PC-9 (cell line): ENCODE data around the gene KLHL25. TPM values are rescaled to one million over a fixed set of nuclear protein-coding genes. Genes with fewer than 3 reads are reported as not detected.

Source experiments
- BruUV-seq: library from RNA; stranded (reverse); fragments of 400-500 nt; replicated peaks from 2 replicates; lab custom pipeline; 2021; lab: Mats Ljungman, UMichigan
- CTCF ChIA-PET: fragments of 300-600 bp; sonication (Branson Sonifier 250); formaldehyde crosslinking; loops from one replicate; lab custom pipeline; 2022; ENCODE audit warnings: antibody characterized with exemption; lab: Charles Lee
- POLR2A ChIA-PET: fragments of 300-600 bp; sonication (Branson Sonifier 250); formaldehyde crosslinking; loops from one replicate; lab custom pipeline; 2022; ENCODE audit warnings: antibody characterized with exemption; ENCODE audit not compliant: unreplicated experiment; lab: Charles Lee
- DNase-seq, 2 experiments: peaks; one replicate each; pipeline versions ENCODE4 v3.0.0 to v3.0.0-alpha.2; 2015 to 2022; ENCODE audit warnings: mixed read lengths in 1 of 2
- H2AFZ ChIP-seq: fragments of 200-600 bp; sonication (generic); 2 replicates; pipeline ENCODE4 v1.8.1; 2017; ENCODE audit warnings: antibody characterized with exemption
- H3F3A ChIP-seq: fragments of 200-600 bp; sonication (generic); 2 replicates; pipeline ENCODE4 v1.8.1; 2017; ENCODE audit warnings: antibody characterized with exemption, mild to moderate bottlenecking, low read depth; ENCODE audit not compliant: insufficient read depth
- H3K27ac ChIP-seq: fragments of 200-600 bp; sonication (generic); 2 replicates; pipeline ENCODE4 v1.6.1; 2016; ENCODE audit warnings: mixed run types
- H3K27me3 ChIP-seq: fragments of 200-600 bp; sonication (generic); 2 replicates; pipeline ENCODE4 v1.6.1; 2016; ENCODE audit warnings: low read depth, mixed run types; ENCODE audit not compliant: insufficient read depth
- H3K36me3 ChIP-seq: fragments of 200-600 bp; sonication (generic); 2 replicates; pipeline ENCODE4 v1.6.1; 2016; ENCODE audit warnings: low read depth, mixed run types
- H3K4me1 ChIP-seq: fragments of 200-600 bp; sonication (generic); replicated peaks from 2 replicates; pipeline ENCODE4 v1.6.1; 2016; ENCODE audit warnings: mixed run types; ENCODE audit not compliant: insufficient read depth
- H3K4me2 ChIP-seq: fragments of 200-600 bp; sonication (generic); 2 replicates; pipeline ENCODE4 v1.6.1; 2017; ENCODE audit warnings: mixed run types
- H3K4me3 ChIP-seq: fragments of 200-600 bp; sonication (generic); 2 replicates; pipeline ENCODE4 v1.6.1; 2016; ENCODE audit warnings: mixed run types
- H3K79me2 ChIP-seq: fragments of 200-600 bp; sonication (generic); 2 replicates; pipeline ENCODE4 v1.6.1; 2017; ENCODE audit warnings: low read depth, mixed run types
- H3K9me2 ChIP-seq: fragments of 200-600 bp; sonication (generic); 2 replicates; pipeline ENCODE4 v1.8.1; 2017; ENCODE audit warnings: mild to moderate bottlenecking; ENCODE audit not compliant: insufficient read depth
- H3K9me3 ChIP-seq: fragments of 200-600 bp; sonication (generic); 2 replicates; pipeline ENCODE4 v1.8.1; 2016; ENCODE audit warnings: low read depth; ENCODE audit not compliant: insufficient read depth
- H4K20me1 ChIP-seq: fragments of 200-600 bp; sonication (generic); 2 replicates; pipeline ENCODE4 v1.8.1; 2017; ENCODE audit not compliant: insufficient read depth
- CTCF ChIP-seq: fragments of 200-600 bp; sonication (generic); conservative IDR thresholded peaks from 2 replicates; pipeline ENCODE4 v1.6.1; 2017; ENCODE audit warnings: mixed run types, antibody characterized with exemption, mild to moderate bottlenecking, moderate library complexity
- EZH2 ChIP-seq: fragments of 200-600 bp; sonication (generic); IDR thresholded peaks from 2 replicates; pipeline ENCODE4 v1.8.0; 2017; ENCODE audit warnings: antibody characterized with exemption, low read depth
- intact Hi-C: fragments of 100-400 bp; cut with micrococcal nuclease; formaldehyde crosslinking; loops from one replicate; pipeline ENCODE4 v1.10.0; 2022; ENCODE audit not compliant: unreplicated experiment
- total RNA-seq: library from RNA; stranded (reverse); gene quantifications from 2 replicates; pipeline ENCODE4 v1.2.3, GENCODE V29; 2021

KLHL25 gene
- total RNA-seq, 1 experiment from 2014 or later, result 5.3 TPM

DNA sequence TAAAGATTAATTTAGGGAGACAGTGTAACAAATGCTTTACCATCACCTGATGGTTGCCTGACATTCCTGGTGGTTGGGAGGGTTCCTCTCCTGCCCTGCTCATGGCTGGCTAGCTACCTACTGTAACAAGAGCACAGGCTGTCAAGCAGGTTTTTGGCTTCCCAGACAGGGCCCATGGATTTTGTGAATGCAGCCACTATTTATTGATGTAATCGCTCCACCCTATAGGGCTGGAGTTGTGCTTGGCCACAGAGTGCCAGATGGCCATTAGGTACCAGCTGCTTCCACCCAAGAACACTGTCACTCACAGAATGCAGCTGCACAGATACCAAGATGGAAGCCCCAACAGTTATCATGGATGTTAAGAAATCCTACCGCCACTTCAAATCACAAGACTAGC is 31.0 kb upstream of the KLHL25 start:
- Histone ChIP-seq H4K20me1 (no peaks in the 10 kb centered on the region; the same call in 1 of the 2 replicates), H3K36me3 (no peaks in the 10 kb centered on the region), H3K4me2 (no peak overlapping the region), H2AFZ (no peak overlapping the region), H3K4me1 (no peaks in the 10 kb centered on the region), H3K9me3 (no peaks in the 10 kb centered on the region), H3K27me3 (no peaks in the 10 kb centered on the region), H3K4me3 (no peak overlapping the region), H3K9me2 (no peaks in the 10 kb centered on the region; the same call in 1 of the 2 replicates), H3F3A (no peaks in the 10 kb centered on the region), H3K27ac (no peak overlapping the region), H3K79me2 (no peaks in the 10 kb centered on the region)
- TF ChIP-seq EZH2 (no peak), CTCF (no peak)
- intact Hi-C loops, result no loop called here
- ChIA-PET CTCF (interaction anchor here (1.6 kb wide), 1 partner anchor 25 kb away, joined by 4 read pairs; no protein-coding TSS in a partner anchor), POLR2A (interaction anchor here (0.6 kb wide), 1 partner anchor 33 kb away, joined by 3 read pairs; no protein-coding TSS in a partner anchor)
- no TSS peak for BruUV-seq
- DNase-seq, result no peak

GRCh38 chr15:85825118-85825517 is 30.4 kb upstream of the KLHL25 start:
- Histone ChIP-seq H3K9me2 (no peaks in the 10 kb centered on the region; the same call in 1 of the 2 replicates), H3K9me3 (no peaks in the 10 kb centered on the region), H3K27ac (no peak overlapping the region), H3K36me3 (no peaks in the 10 kb centered on the region), H3K4me1 (no peaks in the 10 kb centered on the region), H2AFZ (no peak overlapping the region), H3K79me2 (no peaks in the 10 kb centered on the region), H4K20me1 (no peaks in the 10 kb centered on the region; the same call in 1 of the 2 replicates), H3F3A (no peaks in the 10 kb centered on the region), H3K27me3 (no peaks in the 10 kb centered on the region), H3K4me3 (no peak overlapping the region), H3K4me2 (no peak overlapping the region)
- TF ChIP-seq EZH2 (no peak), CTCF (no peak)
- no peak for DNase-seq
- intact Hi-C loops, result no loop called here
- ChIA-PET CTCF (interaction anchor here (0.6 to 1.6 kb wide), 2 partner anchors 25 to 1449 kb away, joined by 3 to 4 read pairs; no protein-coding TSS in a partner anchor), POLR2A (no interaction called here)
- no TSS peak for BruUV-seq

DNA sequence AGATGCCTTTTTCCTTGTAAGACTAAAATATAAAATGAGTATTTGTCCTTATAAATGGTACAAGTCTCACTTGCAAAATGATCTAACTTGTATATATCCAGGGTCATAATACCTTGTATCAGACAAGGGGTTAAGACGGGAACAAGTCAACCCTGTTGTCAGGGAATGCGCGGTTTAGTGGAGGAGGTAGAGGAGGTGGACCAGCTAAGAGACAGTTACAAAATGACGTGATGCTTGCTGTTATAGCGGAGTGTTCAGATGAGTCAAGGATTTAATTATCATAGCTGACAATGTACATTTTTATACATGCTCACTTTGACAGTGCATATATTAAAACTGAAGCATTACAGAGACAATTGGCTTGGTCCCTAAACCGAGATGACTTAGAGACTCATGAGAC is 26.8 kb upstream of the KLHL25 start:
- Histone ChIP-seq H3K36me3 (no peaks in the 10 kb centered on the region), H3K9me2 (no peaks in the 10 kb centered on the region), H3K27me3 (no peaks in the 10 kb centered on the region), H3K4me3 (no peak overlapping the region), H3K9me3 (no peaks in the 10 kb centered on the region), H3K4me1 (no peaks in the 10 kb centered on the region), H4K20me1 (no peaks in the 10 kb centered on the region; the same call in 1 of the 2 replicates), H3K27ac (no peak overlapping the region), H3F3A (no peaks in the 10 kb centered on the region), H2AFZ (no peak overlapping the region), H3K79me2 (no peaks in the 10 kb centered on the region), H3K4me2 (no peak overlapping the region)
- no peak for DNase-seq
- BruUV-seq, result no TSS peak
- no peak for TF ChIP-seq CTCF
- ChIA-PET POLR2A (no interaction called here), CTCF (no interaction called here)
- intact Hi-C loops, result no loop called here
